ENCODE results near the gene COX19. TPM values are rescaled to one million over a fixed set of nuclear protein-coding genes. Genes with fewer than 3 reads are reported as not detected.
"Not testable (repeated sequence)": the region's sequence is repeated elsewhere in the genome, so short reads cannot be mapped to it uniquely, and the experiment has no call there.

Gene COX19
- total and polyA plus RNA-seq, 4 donors, result 5.6 to 17.0 (median 8.0) TPM

DNA sequence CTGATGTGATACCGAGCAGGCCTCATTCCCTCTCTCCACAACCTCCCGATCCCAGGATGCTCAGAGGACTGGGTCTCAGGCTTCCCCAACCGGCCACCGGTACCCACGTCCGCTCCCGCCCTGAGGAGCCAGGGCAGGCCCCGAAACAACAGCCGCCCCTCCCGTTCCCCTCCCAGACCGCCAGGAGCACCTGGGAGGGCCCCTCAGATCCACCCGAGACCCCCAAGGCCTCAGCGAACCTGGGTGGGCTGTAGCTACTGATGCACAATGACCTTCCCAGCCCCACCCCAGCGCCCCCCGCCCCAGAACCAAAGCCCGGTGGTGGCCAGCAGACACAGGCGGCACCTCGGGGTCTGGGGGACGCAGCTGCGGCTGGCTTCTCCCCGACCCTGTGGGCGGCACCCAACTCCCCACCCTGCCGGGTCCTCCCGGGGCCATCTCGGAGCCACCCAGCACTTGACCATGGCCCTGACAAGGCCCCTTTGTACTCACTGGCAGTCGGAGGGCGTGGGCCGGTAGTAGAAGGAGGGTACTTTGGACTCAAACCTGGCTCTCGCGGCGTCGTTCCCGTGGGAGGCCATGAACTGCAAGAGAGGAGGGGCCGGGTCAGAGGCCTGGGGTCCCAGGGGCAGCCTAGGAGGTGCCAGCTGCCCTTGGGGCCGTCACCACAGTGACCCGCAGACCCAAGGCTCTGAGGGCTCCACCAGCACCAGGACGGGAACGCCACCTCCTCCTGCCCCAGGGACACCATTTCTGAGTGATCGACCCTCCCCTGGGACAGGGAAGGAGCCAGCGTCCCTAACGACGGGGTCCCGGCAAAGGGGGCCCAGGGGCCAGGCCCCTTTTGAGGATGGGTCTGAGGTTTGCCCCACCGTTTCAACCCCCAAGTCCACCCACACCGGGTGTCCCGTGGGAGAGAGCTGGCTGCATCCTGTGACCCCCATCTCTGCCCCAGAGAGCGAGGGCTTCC is 49.0 kb downstream of the COX19 start:
- 82 to 84% methylated on average over 42 to 47 of the region's 47 CpGs for WGBS, 2 donors
- peak in 1 of 3 donors; percentile 43 for DNase-seq
- Histone ChIP-seq H3K27ac (ENCODE audit: low read depth in 1 of 2, low read length in 1 of 2) (no peak overlapping the region), H3K4me3 (no peak overlapping the region), H3K4me1 (ENCODE audit: control insufficient read depth in 5 of 5, insufficient read depth in 5 of 5, low read length in 5 of 5) (peaks cover 0 to 18% (median 3%) of the 10 kb centered on the region in 5 donors), H3K9ac (ENCODE audit: insufficient read depth in 1 of 2, low read length in 2 of 2) (no peak overlapping the region), H3K27me3 (ENCODE audit: control insufficient read depth in 3 of 3, insufficient read depth in 3 of 3, low read length in 2 of 3) (no peaks in the 10 kb centered on the region), H3K9me3 (ENCODE audit: control insufficient read depth in 4 of 4, insufficient read depth in 3 of 4, low read length in 3 of 4) (no peaks in the 10 kb centered on the region), H3K36me3 (ENCODE audit: control insufficient read depth in 4 of 4, insufficient read depth in 4 of 4, low read length in 4 of 4) (no peaks in the 10 kb centered on the region)
- ATAC-seq (ENCODE audit: insufficient read depth, low FRiP score), result no peak
- TF ChIP-seq, protein P1, sequence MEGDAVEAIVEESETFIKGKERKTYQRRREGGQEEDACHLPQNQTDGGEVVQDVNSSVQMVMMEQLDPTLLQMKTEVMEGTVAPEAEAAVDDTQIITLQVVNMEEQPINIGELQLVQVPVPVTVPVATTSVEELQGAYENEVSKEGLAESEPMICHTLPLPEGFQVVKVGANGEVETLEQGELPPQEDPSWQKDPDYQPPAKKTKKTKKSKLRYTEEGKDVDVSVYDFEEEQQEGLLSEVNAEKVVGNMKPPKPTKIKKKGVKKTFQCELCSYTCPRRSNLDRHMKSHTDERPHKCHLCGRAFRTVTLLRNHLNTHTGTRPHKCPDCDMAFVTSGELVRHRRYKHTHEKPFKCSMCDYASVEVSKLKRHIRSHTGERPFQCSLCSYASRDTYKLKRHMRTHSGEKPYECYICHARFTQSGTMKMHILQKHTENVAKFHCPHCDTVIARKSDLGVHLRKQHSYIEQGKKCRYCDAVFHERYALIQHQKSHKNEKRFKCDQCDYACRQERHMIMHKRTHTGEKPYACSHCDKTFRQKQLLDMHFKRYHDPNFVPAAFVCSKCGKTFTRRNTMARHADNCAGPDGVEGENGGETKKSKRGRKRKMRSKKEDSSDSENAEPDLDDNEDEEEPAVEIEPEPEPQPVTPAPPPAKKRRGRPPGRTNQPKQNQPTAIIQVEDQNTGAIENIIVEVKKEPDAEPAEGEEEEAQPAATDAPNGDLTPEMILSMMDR (IDR thresholded peaks at IDR 0.05; ENCODE audit: control extremely low read depth, extremely low read depth), result no peak

DNA sequence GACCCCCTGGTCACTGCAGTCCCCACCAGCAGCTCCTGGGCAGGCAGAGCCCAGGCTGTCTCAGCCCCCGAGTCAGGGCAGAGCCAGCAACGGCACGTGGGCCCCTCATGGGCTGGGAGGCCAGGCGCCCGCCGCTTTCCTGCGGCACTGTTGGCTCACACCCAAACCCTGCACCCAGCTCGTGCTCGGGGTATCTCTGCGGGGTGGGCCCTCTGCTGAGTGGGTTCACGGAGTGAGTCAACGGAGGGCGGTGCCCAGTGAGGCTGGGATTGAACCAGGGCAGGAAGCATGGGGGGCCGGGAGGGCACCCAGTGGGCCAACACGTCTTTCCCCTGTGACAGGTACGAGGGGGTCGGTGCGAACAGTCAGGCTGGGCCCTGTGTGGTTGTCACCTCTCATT is 49.7 kb downstream of the COX19 start:
- H3K27me3 ChIP-seq (ENCODE audit: control insufficient read depth in 3 of 3, insufficient read depth in 3 of 3, low read length in 2 of 3), result no peaks in the 10 kb centered on the region
- 50 to 58% methylated on average over 15 to 18 of the region's 18 CpGs for WGBS, 2 donors
- DNase-seq (peak in 2 of 3 donors; percentile 40 to 46), ATAC-seq (ENCODE audit: insufficient read depth, low FRiP score) (no peak)
- TF ChIP-seq, protein P1 (IDR thresholded peaks at IDR 0.05; ENCODE audit: control extremely low read depth, extremely low read depth), result no peak
- no peak overlapping the region for H3K9ac ChIP-seq (ENCODE audit: insufficient read depth in 1 of 2, low read length in 2 of 2)
- no peaks in the 10 kb centered on the region for H3K36me3 ChIP-seq (ENCODE audit: control insufficient read depth in 4 of 4, insufficient read depth in 4 of 4, low read length in 4 of 4)
- no peaks in the 10 kb centered on the region for H3K9me3 ChIP-seq (ENCODE audit: control insufficient read depth in 4 of 4, insufficient read depth in 3 of 4, low read length in 3 of 4)
- peaks cover 0 to 18% (median 3%) of the 10 kb centered on the region in 5 donors for H3K4me1 ChIP-seq (ENCODE audit: control insufficient read depth in 5 of 5, insufficient read depth in 5 of 5, low read length in 5 of 5)
- H3K27ac ChIP-seq (ENCODE audit: low read depth in 1 of 2, low read length in 1 of 2), result no peak overlapping the region
- H3K4me3 ChIP-seq, result no peak overlapping the region

DNA sequence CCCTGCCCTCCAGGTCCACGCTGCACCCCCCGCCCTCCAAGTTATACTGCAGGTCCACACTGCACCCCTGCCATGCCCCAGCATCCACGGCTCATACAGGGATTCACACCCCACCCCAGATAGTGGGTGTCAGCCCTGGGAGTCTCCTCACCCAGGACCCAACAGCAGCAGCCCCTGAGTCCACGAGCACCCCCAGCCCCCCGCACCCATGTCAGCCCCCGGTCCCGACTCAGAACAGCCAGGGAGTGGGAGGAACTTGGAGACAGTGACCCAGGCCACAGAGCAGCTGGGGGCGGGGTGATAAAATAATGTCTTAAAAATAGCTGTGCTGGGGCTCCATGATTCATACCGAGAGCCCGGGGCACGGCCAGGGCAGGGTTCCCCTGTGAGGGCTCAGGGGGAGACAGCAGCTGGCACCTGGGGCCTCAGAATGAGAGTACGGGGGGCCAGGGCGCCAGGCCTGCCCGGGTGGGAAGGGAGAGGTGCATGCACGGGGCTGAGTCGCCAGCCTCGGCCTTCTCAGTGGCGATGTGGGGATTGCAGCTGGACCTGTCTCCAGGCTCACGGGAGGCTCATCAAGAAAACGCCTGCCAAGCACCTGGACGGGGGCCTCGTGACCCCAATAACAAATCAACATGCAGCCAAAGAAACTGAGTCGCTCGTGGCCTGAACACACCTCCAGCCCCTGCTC is 50.7 kb downstream of the COX19 start:
- no peak overlapping the region for H3K4me3 ChIP-seq
- H3K27ac ChIP-seq (ENCODE audit: low read depth in 1 of 2, low read length in 1 of 2), result no peak overlapping the region
- no peak overlapping the region for H3K9ac ChIP-seq (ENCODE audit: insufficient read depth in 1 of 2, low read length in 2 of 2)
- ATAC-seq (ENCODE audit: insufficient read depth, low FRiP score) (no peak), DNase-seq (no peak)
- TF ChIP-seq, protein P1 (IDR thresholded peaks at IDR 0.05; ENCODE audit: control extremely low read depth, extremely low read depth), result no peak
- peaks cover 0 to 18% (median 3%) of the 10 kb centered on the region in 5 donors for H3K4me1 ChIP-seq (ENCODE audit: control insufficient read depth in 5 of 5, insufficient read depth in 5 of 5, low read length in 5 of 5)
- no peaks in the 10 kb centered on the region for H3K27me3 ChIP-seq (ENCODE audit: control insufficient read depth in 3 of 3, insufficient read depth in 3 of 3, low read length in 2 of 3)
- H3K9me3 ChIP-seq (ENCODE audit: control insufficient read depth in 4 of 4, insufficient read depth in 3 of 4, low read length in 3 of 4), result no peaks in the 10 kb centered on the region
- no peaks in the 10 kb centered on the region for H3K36me3 ChIP-seq (ENCODE audit: control insufficient read depth in 4 of 4, insufficient read depth in 4 of 4, low read length in 4 of 4)
- WGBS, 2 donors, result 55 to 67% methylated on average over 19 to 24 of the region's 24 CpGs

DNA sequence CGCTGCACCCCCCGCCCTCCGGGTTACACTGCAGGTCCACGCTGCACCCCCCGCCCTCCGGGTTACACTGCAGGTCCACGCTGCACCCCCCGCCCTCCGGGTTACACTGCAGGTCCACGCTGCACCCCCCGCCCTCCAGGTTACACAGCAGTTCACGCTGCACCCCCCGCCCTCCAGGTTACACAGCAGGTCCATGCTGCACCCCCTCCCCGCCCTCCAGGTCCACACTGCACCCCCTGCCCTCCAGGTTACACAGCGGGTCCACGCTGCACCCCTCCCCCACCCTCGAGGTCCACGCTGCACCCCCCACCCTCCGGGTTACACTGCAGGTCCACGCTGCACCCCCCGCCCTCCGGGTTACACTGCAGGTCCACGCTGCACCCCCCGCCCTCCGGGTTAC is 51.3 kb downstream of the COX19 start:
- not testable (repeated sequence) for H3K4me3 ChIP-seq
- 76 to 80% methylated on average over 17 to 20 of the region's 25 CpGs for WGBS, 2 donors

More for the DNA sequence above, 51.3 kb downstream of the COX19 start:
- not testable (repeated sequence) for DNase-seq; H3K36me3 ChIP-seq (ENCODE audit: control insufficient read depth in 4 of 4, insufficient read depth in 4 of 4, low read length in 4 of 4); H3K27me3 ChIP-seq (ENCODE audit: control insufficient read depth in 3 of 3, insufficient read depth in 3 of 3, low read length in 2 of 3); H3K9me3 ChIP-seq (ENCODE audit: control insufficient read depth in 4 of 4, insufficient read depth in 3 of 4, low read length in 3 of 4); H3K27ac ChIP-seq (ENCODE audit: low read depth in 1 of 2, low read length in 1 of 2); H3K9ac ChIP-seq (ENCODE audit: insufficient read depth in 1 of 2, low read length in 2 of 2); ATAC-seq (ENCODE audit: insufficient read depth, low FRiP score)
- peaks cover 0 to 18% (median 3%) of the 10 kb centered on the region in 5 donors for H3K4me1 ChIP-seq (ENCODE audit: control insufficient read depth in 5 of 5, insufficient read depth in 5 of 5, low read length in 5 of 5)

All from lung (tissue), 12 donors.